OCI-LY7 (cell line): ENCODE results near the gene PFDN1. TPM values are rescaled to one million over a fixed set of nuclear protein-coding genes. Genes with fewer than 3 reads are reported as not detected.

ENCODE experiments used
- BruUV-seq: library from RNA; stranded (reverse); fragments of 400-500 nt; replicated peaks from 2 replicates; lab custom pipeline; 2021; lab: Mats Ljungman, UMichigan
- CTCF ChIA-PET: fragments of 300-600 bp; sonication (Branson Sonifier 250); formaldehyde crosslinking; loops from one replicate; lab custom pipeline; 2022; ENCODE audit warnings: antibody characterized with exemption; ENCODE audit not compliant: unreplicated experiment; lab: Charles Lee
- POLR2A ChIA-PET: fragments of 300-600 bp; sonication (Branson Sonifier 250); formaldehyde crosslinking; loops from one replicate; lab custom pipeline; 2022; ENCODE audit warnings: antibody characterized with exemption; lab: Charles Lee
- DNase-seq: peaks from one replicate; pipeline ENCODE4 v3.0.0-alpha.2; 2015; ENCODE audit warnings: low spot score
- H2AFZ ChIP-seq: fragments of 200-600 bp; sonication (generic), shearing (Covaris generic); 2 replicates; pipeline ENCODE4 v1.6.1; 2014; ENCODE audit warnings: mild to moderate bottlenecking, antibody characterized with exemption, low read length, moderate library complexity
- H3K27ac ChIP-seq: fragments of 200-600 bp; sonication (generic); 2 replicates; pipeline ENCODE4 v1.5.1; 2014; ENCODE audit warnings: mixed run types, low read depth, mild to moderate bottlenecking, moderate library complexity, low read length, inconsistent platforms; ENCODE audit not compliant: poor library complexity, severe bottlenecking
- H3K36me3 ChIP-seq: fragments of 200-600 bp; sonication (generic); 2 replicates; pipeline ENCODE4 v1.6.1; 2014; ENCODE audit warnings: mild to moderate bottlenecking, antibody characterized with exemption, low read length, moderate library complexity, mixed read lengths; ENCODE audit not compliant: insufficient read depth
- H3K4me1 ChIP-seq: fragments of 200-600 bp; sonication (generic); 2 replicates; pipeline ENCODE4 v1.5.1; 2014; ENCODE audit warnings: mild to moderate bottlenecking, low read length; ENCODE audit not compliant: insufficient read depth, poor library complexity, severe bottlenecking
- H3K4me2 ChIP-seq: fragments of 200-600 bp; sonication (generic); 2 replicates; pipeline ENCODE4 v1.6.1; 2014; ENCODE audit warnings: mild to moderate bottlenecking, low read length
- H3K4me3 ChIP-seq: fragments of 200-600 bp; sonication (generic); 2 replicates; pipeline ENCODE4 v1.5.1; 2014; ENCODE audit warnings: mild to moderate bottlenecking, low read depth, low read length; ENCODE audit not compliant: poor library complexity, severe bottlenecking
- H3K79me2 ChIP-seq: fragments of 200-600 bp; sonication (generic); 2 replicates; pipeline ENCODE4 v1.6.1; 2016; ENCODE audit warnings: low read depth, mild to moderate bottlenecking, low read length, moderate library complexity, mixed read lengths; ENCODE audit not compliant: insufficient read depth
- H3K9me2 ChIP-seq: fragments of 200-600 bp; sonication (generic); 2 replicates; pipeline ENCODE4 v1.6.1; 2016; ENCODE audit warnings: mild to moderate bottlenecking, low read length, mixed read lengths; ENCODE audit not compliant: insufficient read depth
- H3K9me3 ChIP-seq: fragments of 200-600 bp; sonication (generic); 2 replicates; pipeline ENCODE4 v1.6.1; 2014; ENCODE audit warnings: mild to moderate bottlenecking, mixed run types, low read length, mixed read lengths
- H4K20me1 ChIP-seq: fragments of 200-600 bp; sonication (generic); 2 replicates; pipeline ENCODE4 v1.6.1; 2014; ENCODE audit warnings: mild to moderate bottlenecking, antibody characterized with exemption, low read length, moderate library complexity, mixed read lengths; ENCODE audit not compliant: insufficient read depth
- EZH2phosphoT487 ChIP-seq: fragments of 200-600 bp; sonication (generic); IDR thresholded peaks from 2 replicates; pipeline ENCODE4 v1.6.1; 2018; ENCODE audit warnings: low read depth, borderline replicate concordance, mild to moderate bottlenecking, mixed run types, antibody characterized with exemption, low read length, moderate library complexity, mixed read lengths
- intact Hi-C: fragments of 100-400 bp; cut with micrococcal nuclease; formaldehyde crosslinking; loops from one replicate; pipeline ENCODE4 v1.10.0; 2022; ENCODE audit not compliant: unreplicated experiment
- total RNA-seq, 2 experiments: library from RNA; depleted of rRNA in 1 of 2; stranded (reverse); fragments of >200 nt in 1 of 2; shearing (Covaris generic) in 1 of 2; gene quantifications; 2 replicates each; pipeline ENCODE4 v1.2.3, GENCODE V29; 2014 to 2022
- TF ChIP-seq, protein P1 (sequence below): fragments of 200-600 bp; sonication (generic); conservative IDR thresholded peaks from 2 replicates; pipeline ENCODE4 v1.5.1; 2014; ENCODE audit warnings: mild to moderate bottlenecking, antibody characterized with exemption, low read length, moderate library complexity, mixed read lengths

Gene PFDN1
- total RNA-seq, 2 experiments from 2014 or later = 51.3 to 73.9 TPM

DNA sequence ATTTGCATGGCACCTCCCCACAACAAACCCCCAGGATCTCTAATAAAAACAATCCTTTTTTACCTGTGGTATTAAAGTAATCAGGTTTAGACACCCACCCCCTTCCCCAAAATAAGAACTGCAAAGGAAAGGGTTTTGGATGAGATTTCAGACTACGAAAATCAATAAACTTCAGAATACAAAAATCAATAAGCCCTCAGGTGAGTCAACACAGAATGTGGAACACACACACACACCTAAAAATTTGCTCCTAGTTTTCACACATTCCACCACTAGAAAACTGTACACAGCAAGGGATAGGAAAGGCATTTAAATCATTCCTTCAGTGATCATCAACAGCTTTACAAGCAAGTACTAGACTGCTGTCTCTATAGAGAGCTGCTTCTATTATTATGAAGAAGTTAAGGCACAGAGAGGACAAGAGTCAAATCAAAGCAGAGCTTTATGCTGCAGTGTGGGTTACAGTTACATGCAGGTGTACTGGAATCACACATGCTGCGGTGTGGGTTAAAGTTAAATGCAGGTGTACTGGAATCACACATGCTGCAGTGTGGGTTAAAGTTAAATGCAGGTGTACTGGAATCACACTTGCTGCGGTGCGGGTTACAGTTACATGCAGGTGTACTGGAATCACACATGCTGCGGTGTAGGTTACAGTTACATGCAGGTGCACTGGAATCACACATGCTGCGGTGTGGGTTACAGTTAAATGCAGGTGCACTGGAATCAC lies 36.3 kb downstream of the PFDN1 start:
- DNase-seq = peak; percentile 95
- CTCF ChIA-PET = interaction anchor here (1.1 to 3.9 kb wide), 4 partner anchors 22 to 86 kb away, joined by 3 to 31 read pairs (median 10); partner anchors contain the start of gene HBEGF
- Histone ChIP-seq H3K9me3 (peaks cover 28% of the 10 kb centered on the region), H3K79me2 (peaks cover 25% of the 10 kb centered on the region; the same call in 1 of the 2 replicates), H3K9me2 (no peaks in the 10 kb centered on the region), H3K4me2 (peak overlapping the region; percentile 86), H3K27ac (peak overlapping the region; percentile 100), H3K4me3 (peak overlapping the region; percentile 56), H4K20me1 (no peaks in the 10 kb centered on the region), H3K4me1 (peaks cover 48% of the 10 kb centered on the region), H3K36me3 (peaks cover 63% of the 10 kb centered on the region), H2AFZ (peak overlapping the region; percentile 70; the same call in 1 of the 2 replicates)
- intact Hi-C loops = loop anchor here (1.0 kb wide), 3 partner anchors 18 to 80 kb away; partner anchors contain the start of gene HBEGF
- no TSS peak for BruUV-seq
- TF ChIP-seq, protein P1, sequence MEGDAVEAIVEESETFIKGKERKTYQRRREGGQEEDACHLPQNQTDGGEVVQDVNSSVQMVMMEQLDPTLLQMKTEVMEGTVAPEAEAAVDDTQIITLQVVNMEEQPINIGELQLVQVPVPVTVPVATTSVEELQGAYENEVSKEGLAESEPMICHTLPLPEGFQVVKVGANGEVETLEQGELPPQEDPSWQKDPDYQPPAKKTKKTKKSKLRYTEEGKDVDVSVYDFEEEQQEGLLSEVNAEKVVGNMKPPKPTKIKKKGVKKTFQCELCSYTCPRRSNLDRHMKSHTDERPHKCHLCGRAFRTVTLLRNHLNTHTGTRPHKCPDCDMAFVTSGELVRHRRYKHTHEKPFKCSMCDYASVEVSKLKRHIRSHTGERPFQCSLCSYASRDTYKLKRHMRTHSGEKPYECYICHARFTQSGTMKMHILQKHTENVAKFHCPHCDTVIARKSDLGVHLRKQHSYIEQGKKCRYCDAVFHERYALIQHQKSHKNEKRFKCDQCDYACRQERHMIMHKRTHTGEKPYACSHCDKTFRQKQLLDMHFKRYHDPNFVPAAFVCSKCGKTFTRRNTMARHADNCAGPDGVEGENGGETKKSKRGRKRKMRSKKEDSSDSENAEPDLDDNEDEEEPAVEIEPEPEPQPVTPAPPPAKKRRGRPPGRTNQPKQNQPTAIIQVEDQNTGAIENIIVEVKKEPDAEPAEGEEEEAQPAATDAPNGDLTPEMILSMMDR = no peak
- TF ChIP-seq EZH2phosphoT487 = no peak
- POLR2A ChIA-PET = interaction anchor here (0.7 to 8.1 kb wide), 16 partner anchors 9 to 267 kb away, joined by 3 to 81 read pairs (median 10); partner anchors contain the start of gene HBEGF

DNA sequence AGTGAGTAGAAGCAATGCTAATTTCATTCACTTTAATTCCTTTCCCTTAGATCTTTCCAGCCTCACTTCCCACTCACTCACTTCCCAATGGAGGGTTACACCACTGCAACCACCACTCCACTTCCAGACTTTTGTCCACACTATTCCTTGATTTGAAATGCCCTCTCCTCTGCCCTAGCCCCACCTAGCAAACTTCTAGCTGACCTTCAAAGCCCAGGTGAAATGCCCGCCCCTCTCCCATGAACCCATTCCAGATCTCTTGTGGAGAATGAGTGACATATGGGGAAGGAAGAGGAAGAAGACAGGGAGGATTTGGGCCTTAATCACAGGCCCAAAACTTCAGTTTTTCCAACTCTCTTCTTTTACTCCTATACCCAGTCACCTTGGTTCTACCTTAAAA lies 37.1 kb downstream of the PFDN1 start:
- peaks cover 25% of the 10 kb centered on the region; the same call in 1 of the 2 replicates for H3K79me2 ChIP-seq
- peaks cover 28% of the 10 kb centered on the region for H3K9me3 ChIP-seq
- H3K36me3 ChIP-seq = peaks cover 59% of the 10 kb centered on the region
- no peak for TF ChIP-seq EZH2phosphoT487
- TF ChIP-seq, protein P1 = no peak
- peaks cover 41% of the 10 kb centered on the region for H3K4me1 ChIP-seq
- peak overlapping the region; percentile 86 for H3K4me2 ChIP-seq
- no peak overlapping the region for H2AFZ ChIP-seq
- no TSS peak for BruUV-seq
- intact Hi-C loops = loop anchor here (1.0 kb wide), 1 partner anchor 22 kb away; no protein-coding TSS in a partner anchor
- ChIA-PET POLR2A (interaction anchor here (0.9 to 8.1 kb wide), 6 partner anchors 9 to 82 kb away, joined by 3 to 81 read pairs (median 14); no protein-coding TSS in a partner anchor), CTCF (interaction anchor here (1.1 to 3.9 kb wide), 2 partner anchors 79 to 86 kb away, joined by 5 to 31 read pairs; partner anchors contain the start of gene HBEGF)
- H3K4me3 ChIP-seq = peak overlapping the region; percentile 56
- H3K27ac ChIP-seq = peak overlapping the region; percentile 100
- H3K9me2 ChIP-seq = no peaks in the 10 kb centered on the region
- no peaks in the 10 kb centered on the region for H4K20me1 ChIP-seq
- no peak for DNase-seq
